Glomerular endothelial cell (primary cell): ENCODE results near the gene CKMT1A. TPM values are rescaled to one million over a fixed set of nuclear protein-coding genes. Genes with fewer than 3 reads are reported as not detected.
"Not testable (repeated sequence)": the region's sequence is repeated elsewhere in the genome, so short reads cannot be mapped to it uniquely, and the experiment has no call there.

Source experiments
- DNase-seq: peaks from one replicate; pipeline ENCODE4 v3.0.0-alpha.2; 2011; ENCODE audit warnings: low read depth, low spot score; ENCODE audit errors: extremely low read depth
- total RNA-seq: library from RNA; depleted of rRNA; stranded (reverse); fragments of >200 nt; gene quantifications from 2 replicates; pipeline ENCODE4 v1.2.3, GENCODE V29; 2015

Gene CKMT1A
- total RNA-seq, 1 donor from 2014 or later: not detected

DNA sequence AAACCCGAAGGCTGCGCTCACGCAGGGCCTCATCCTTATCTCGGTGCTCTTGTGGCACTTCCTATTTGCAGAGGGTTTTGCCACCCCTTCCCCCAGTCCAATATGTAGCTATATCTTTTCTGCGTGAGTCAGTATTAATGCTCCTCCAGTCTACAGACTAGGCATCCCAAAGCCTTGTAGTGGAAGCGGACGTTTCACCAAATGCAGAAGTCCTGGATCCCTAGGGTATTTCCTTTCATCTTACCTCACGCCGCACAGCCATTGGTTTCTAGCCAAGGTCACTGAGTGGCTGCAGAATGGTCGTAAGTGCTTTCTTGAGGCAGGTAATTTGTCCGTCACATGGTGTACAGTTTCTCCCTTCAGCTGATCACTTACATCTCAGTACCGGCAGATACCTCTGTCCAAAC, 53.2 kb downstream of the CKMT1A start:
- DNase-seq: not testable (repeated sequence)

DNA sequence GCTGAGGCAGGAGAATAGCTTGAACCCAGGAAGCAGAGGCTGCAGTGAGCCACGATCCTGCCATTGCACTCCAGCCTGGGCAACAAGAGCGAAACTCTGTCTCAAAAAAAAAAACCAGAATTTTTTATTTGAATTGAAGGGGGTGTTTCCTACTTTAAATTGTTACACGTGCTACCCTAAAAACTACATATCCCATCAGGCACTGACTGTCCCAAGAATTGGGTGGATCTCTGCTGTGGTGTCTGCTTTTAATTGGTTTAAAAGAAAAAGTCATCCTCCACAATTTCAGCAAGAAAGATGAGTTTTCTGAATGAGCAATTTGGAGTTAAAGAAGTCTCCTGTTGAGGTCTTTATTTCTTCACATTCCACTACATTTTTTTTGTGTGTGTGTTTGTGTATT, 54.7 kb downstream of the CKMT1A start:
- no peak for DNase-seq

Other genes starting within 250 kb of the CKMT1A start
- gene TP53BP1, start 200.7 kb upstream of the CKMT1A start, total RNA-seq: 41.6 and 62.0 TPM in 2 replicates
- 9.4 and 10.8 TPM in 2 replicates for gene MAP1A, start 176.3 kb upstream of the CKMT1A start, total RNA-seq
- gene PPIP5K1, start 103.7 kb upstream of the CKMT1A start, total RNA-seq: 10.8 and 13.1 TPM in 2 replicates
- gene CKMT1B, start 99.8 kb upstream of the CKMT1A start, total RNA-seq: not detected in 2 replicates
- gene STRC, start 75.1 kb upstream of the CKMT1A start, total RNA-seq: 0.15 TPM in 1 of 2 replicates, not detected in the other
- 0.10 and 0.29 TPM in 2 replicates for gene CATSPER2, start 45.0 kb upstream of the CKMT1A start, total RNA-seq
- 425 and 497 TPM in 2 replicates for gene PDIA3, start 52.6 kb downstream of the CKMT1A start, total RNA-seq
- gene ELL3, start 83.1 kb downstream of the CKMT1A start, total RNA-seq: 2.1 and 3.6 TPM in 2 replicates
- gene SERF2, start 98.5 kb downstream of the CKMT1A start, total RNA-seq: 1,411 and 2,053 TPM in 2 replicates
- gene SERINC4, start 106.4 kb downstream of the CKMT1A start, total RNA-seq: not detected in 2 replicates
- gene HYPK, start 106.7 kb downstream of the CKMT1A start, total RNA-seq: 14.8 and 17.2 TPM in 2 replicates
- gene MFAP1, start 130.8 kb downstream of the CKMT1A start, total RNA-seq: 16.5 and 18.8 TPM in 2 replicates
- gene WDR76, start 133.1 kb downstream of the CKMT1A start, total RNA-seq: 1.8 and 6.6 TPM in 2 replicates